Esophagus muscularis mucosa (tissue), 4 donors: ENCODE data around the gene EI24.

Experiments used
- CTCF ChIP-seq, 3 experiments: fragments of 200-600 bp in 2 of 3; fragments of 450-650 bp in 1 of 3; sonication (generic) in 2 of 3; IDR thresholded peaks; one replicate each; pipeline ENCODE4 v1.5.1; 2017 to 2019; ENCODE audit warnings: antibody characterized with exemption in 3 of 3, mild to moderate bottlenecking in 2 of 3, moderate library complexity in 1 of 3
- EP300 ChIP-seq: sonication (generic); formaldehyde crosslinking; IDR thresholded peaks from one replicate; pipeline ENCODE4 v1.6.1; 2017; ENCODE audit warnings: antibody characterized with exemption
- POLR2A ChIP-seq: fragments of 450-650 bp; IDR thresholded peaks from one replicate; pipeline ENCODE4 v1.6.1; 2017; ENCODE audit warnings: antibody characterized with exemption, moderate library complexity, mild to moderate bottlenecking, low read depth
- POLR2AphosphoS5 ChIP-seq, 2 donors: sonication (generic); formaldehyde crosslinking; IDR thresholded peaks; one replicate each; pipeline ENCODE4 v1.6.1; 2017; ENCODE audit warnings: antibody characterized with exemption in 2 of 2

DNA sequence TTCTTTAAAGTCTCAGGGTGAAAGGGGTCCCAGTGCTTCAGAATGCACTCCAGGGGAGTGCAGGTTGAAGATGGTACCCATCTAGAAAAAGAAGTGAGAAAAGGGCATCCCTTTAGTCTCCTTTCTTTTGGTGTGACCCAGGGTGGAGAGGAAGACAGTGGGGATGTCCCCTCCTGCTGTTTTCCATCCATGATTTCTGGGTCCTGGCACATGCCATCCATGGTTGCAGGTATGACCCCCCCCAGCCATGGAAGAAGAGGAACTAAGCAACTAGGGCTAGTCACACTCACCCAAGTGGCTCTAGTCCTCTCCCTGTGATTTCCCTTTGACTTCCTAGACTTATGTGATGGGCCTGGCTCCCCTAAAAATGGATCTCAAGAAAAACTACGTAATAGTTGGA is 15.9 kb upstream of the EI24 start:
- TF ChIP-seq POLR2A: no peak
- no peak for TF ChIP-seq POLR2AphosphoS5 (IDR thresholded peaks at IDR 0.05)
- TF ChIP-seq CTCF (IDR thresholded peaks at IDR 0.05): no peak
- TF ChIP-seq EP300: no peak
